Keratinocyte (primary cell): Measurements from ENCODE around the gene FAM13C. TPM values are rescaled to one million over a fixed set of nuclear protein-coding genes. Genes with fewer than 3 reads are reported as not detected.
A peak's percentile ranks its signal among the peaks of the same experiment; 100 is the strongest.

Experiments used
- DNase-seq: peaks from one replicate; pipeline ENCODE4 v3.0.0-alpha.2; 2011; ENCODE audit warnings: low read depth, missing footprints, low spot score
- FAIRE-seq: peaks from 2 replicates; lab custom pipeline; 2011; peaks lifted over from hg19 to GRCh38; lab: Jason Lieb, UNC
- H2AFZ ChIP-seq: 2 replicates; pipeline ENCODE4 v1.6.0; 2012; ENCODE audit warnings: low read length, control low read depth, inconsistent platforms; ENCODE audit not compliant: control insufficient read depth
- H3K27ac ChIP-seq: 2 replicates; pipeline ENCODE4 v1.5.1; 2011; ENCODE audit warnings: low read length; ENCODE audit not compliant: control insufficient read depth, insufficient read depth
- H3K27me3 ChIP-seq: 3 replicates; pipeline ENCODE4 v1.6.0; 2011; ENCODE audit warnings: low read length; ENCODE audit not compliant: control insufficient read depth, insufficient read depth; ENCODE audit errors: extremely low read depth
- H3K36me3 ChIP-seq, 2 experiments: 2 replicates in 1 of 2; 3 replicates in 1 of 2; pipeline ENCODE4 v1.5.1; 2011; ENCODE audit warnings: low read length in 2 of 2, mild to moderate bottlenecking in 1 of 2; ENCODE audit not compliant: control insufficient read depth in 2 of 2, insufficient read depth in 2 of 2; ENCODE audit errors: extremely low read depth in 1 of 2
- H3K4me1 ChIP-seq: 3 replicates; pipeline ENCODE4 v1.5.1; 2011; ENCODE audit warnings: low read length; ENCODE audit not compliant: control insufficient read depth, insufficient read depth; ENCODE audit errors: extremely low read depth
- H3K4me2 ChIP-seq: 3 replicates; pipeline ENCODE4 v1.6.0; 2011; ENCODE audit warnings: low read depth, low read length; ENCODE audit not compliant: control insufficient read depth, insufficient read depth; ENCODE audit errors: extremely low read depth
- H3K4me3 ChIP-seq, 3 experiments: fragments of 200-600 bp in 1 of 3; sonication (generic) in 1 of 3; 2 replicates in 2 of 3; 3 replicates in 1 of 3; pipeline ENCODE4 v1.5.1; 2011 to 2016; ENCODE audit warnings: low read length in 3 of 3, mild to moderate bottlenecking in 3 of 3, control low read depth in 2 of 3, inconsistent platforms in 1 of 3, low read depth in 1 of 3, mixed read lengths in 1 of 3, mixed run types in 1 of 3, moderate library complexity in 1 of 3; ENCODE audit not compliant: control insufficient read depth in 2 of 3, insufficient read depth in 2 of 3; ENCODE audit errors: extremely low read depth in 1 of 3
- H3K79me2 ChIP-seq: 2 replicates; pipeline ENCODE4 v1.6.0; 2012; ENCODE audit warnings: low read length; ENCODE audit not compliant: control insufficient read depth, insufficient read depth
- H3K9ac ChIP-seq: 3 replicates; pipeline ENCODE4 v1.6.0; 2011; ENCODE audit warnings: low read length; ENCODE audit not compliant: control insufficient read depth, insufficient read depth; ENCODE audit errors: extremely low read depth
- H3K9me1 ChIP-seq: 3 replicates; pipeline ENCODE4 v1.6.0; 2011; ENCODE audit warnings: low read length; ENCODE audit not compliant: control insufficient read depth, insufficient read depth; ENCODE audit errors: extremely low read depth
- H3K9me3 ChIP-seq: 2 replicates; pipeline ENCODE4 v1.5.1; 2012; ENCODE audit warnings: low read depth, low read length; ENCODE audit not compliant: control insufficient read depth
- H4K20me1 ChIP-seq: 3 replicates; pipeline ENCODE4 v1.6.0; 2011; ENCODE audit warnings: low read length; ENCODE audit not compliant: control insufficient read depth, insufficient read depth; ENCODE audit errors: extremely low read depth
- EZH2 ChIP-seq: IDR thresholded peaks from one replicate; pipeline ENCODE4 v1.6.1; 2012; ENCODE audit warnings: inconsistent platforms, mild to moderate bottlenecking, low read length, moderate library complexity
- dilution Hi-C: fragments of 300-500 bp; cut with MboI; formaldehyde crosslinking; loops from one replicate; pipeline ENCODE4 v1.7.0; 2020; ENCODE audit warnings: low sequenced_read_pairs; ENCODE audit not compliant: extremely low pct_ligation_motif_present
- polyA plus RNA-seq, 5 experiments: library from polyadenylated mRNA; depleted of rRNA in 3 of 5; stranded (reverse) in 3 of 5; stranded (forward) in 1 of 5; unstranded in 1 of 5; fragments of >200 nt; gene quantifications; 1 replicate in 1 of 5; 2 replicates in 3 of 5; 3 replicates in 1 of 5; pipeline versions ENCODE4 v1.2.1 to v1.2.3, GENCODE V29; 2011 to 2012; ENCODE audit warnings: missing spikeins in 2 of 5, low read depth in 1 of 5, low replicate concordance in 1 of 5
- TF ChIP-seq, protein P1 (sequence below), 3 experiments: IDR thresholded peaks in 1 of 3; conservative IDR thresholded peaks in 1 of 3; optimal IDR thresholded peaks in 1 of 3; 2 replicates in 2 of 3; 3 replicates in 1 of 3; pipeline versions ENCODE3 to v1.5.1; 2011; ENCODE audit warnings: low read length in 3 of 3, mild to moderate bottlenecking in 3 of 3, moderate library complexity in 2 of 3, control low read depth in 1 of 3, inconsistent platforms in 1 of 3; ENCODE audit not compliant: insufficient read depth in 2 of 3; ENCODE audit errors: extremely low read depth in 1 of 3

Gene FAM13C
- polyA plus RNA-seq, 1 donor (not counting 4 experiments of a cell fraction or from before 2014, with no cell fraction given) = 0.58 TPM

GRCh38 chr10:59234816-59235429 lies 127.4 kb downstream of the FAM13C start:
- Histone ChIP-seq H2AFZ (peak overlapping the region; percentile 61), H3K4me1 (no peaks in the 10 kb centered on the region), H3K9ac (no peak overlapping the region), H3K27ac (no peak overlapping the region), H3K4me2 (no peak overlapping the region), H3K27me3 (no peaks in the 10 kb centered on the region), H3K79me2 (no peaks in the 10 kb centered on the region), H3K9me3 (no peaks in the 10 kb centered on the region), H3K36me3 (no peaks in the 10 kb centered on the region), H4K20me1 (no peaks in the 10 kb centered on the region), H3K4me3 (no peak overlapping the region), H3K9me1 (no peaks in the 10 kb centered on the region)
- DNase-seq (no peak), FAIRE-seq (peak; percentile 48)
- dilution Hi-C loops = loop anchor here (25.0 kb wide), 1 partner anchor 377 kb away; no protein-coding TSS in a partner anchor
- TF ChIP-seq, protein P1, sequence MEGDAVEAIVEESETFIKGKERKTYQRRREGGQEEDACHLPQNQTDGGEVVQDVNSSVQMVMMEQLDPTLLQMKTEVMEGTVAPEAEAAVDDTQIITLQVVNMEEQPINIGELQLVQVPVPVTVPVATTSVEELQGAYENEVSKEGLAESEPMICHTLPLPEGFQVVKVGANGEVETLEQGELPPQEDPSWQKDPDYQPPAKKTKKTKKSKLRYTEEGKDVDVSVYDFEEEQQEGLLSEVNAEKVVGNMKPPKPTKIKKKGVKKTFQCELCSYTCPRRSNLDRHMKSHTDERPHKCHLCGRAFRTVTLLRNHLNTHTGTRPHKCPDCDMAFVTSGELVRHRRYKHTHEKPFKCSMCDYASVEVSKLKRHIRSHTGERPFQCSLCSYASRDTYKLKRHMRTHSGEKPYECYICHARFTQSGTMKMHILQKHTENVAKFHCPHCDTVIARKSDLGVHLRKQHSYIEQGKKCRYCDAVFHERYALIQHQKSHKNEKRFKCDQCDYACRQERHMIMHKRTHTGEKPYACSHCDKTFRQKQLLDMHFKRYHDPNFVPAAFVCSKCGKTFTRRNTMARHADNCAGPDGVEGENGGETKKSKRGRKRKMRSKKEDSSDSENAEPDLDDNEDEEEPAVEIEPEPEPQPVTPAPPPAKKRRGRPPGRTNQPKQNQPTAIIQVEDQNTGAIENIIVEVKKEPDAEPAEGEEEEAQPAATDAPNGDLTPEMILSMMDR (optimal IDR thresholded peaks at IDR 0.05 in 1 of 3, IDR thresholded peaks at IDR 0.05 in 1 of 3, conservative IDR thresholded peaks at IDR 0.05 in 1 of 3; ENCODE audit: extremely low read depth in 1 of 3, insufficient read depth in 2 of 3, low read length in 3 of 3) = peak in 2 of 3 experiments; percentile 58 to 63
- TF ChIP-seq EZH2 = no peak

- dilution Hi-C loops = loop anchor here (25.0 kb wide), 1 partner anchor 378 kb away; no protein-coding TSS in a partner anchor
- FAIRE-seq = no peak
- no peaks in the 10 kb centered on the region for H3K79me2 ChIP-seq
Measured at GRCh38 chr10:59234194-59234593, 128.2 kb downstream of the FAM13C start.

More at GRCh38 chr10:59234194-59234593, 128.2 kb downstream of the FAM13C start:
- no peak overlapping the region for H2AFZ ChIP-seq
- TF ChIP-seq, protein P1 (optimal IDR thresholded peaks at IDR 0.05 in 1 of 3, IDR thresholded peaks at IDR 0.05 in 1 of 3, conservative IDR thresholded peaks at IDR 0.05 in 1 of 3; ENCODE audit: extremely low read depth in 1 of 3, insufficient read depth in 2 of 3, low read length in 3 of 3) = no peak
- no peak for TF ChIP-seq EZH2
- H3K9ac ChIP-seq = no peak overlapping the region
- no peaks in the 10 kb centered on the region for H3K9me1 ChIP-seq
- H3K9me3 ChIP-seq = no peaks in the 10 kb centered on the region
- H3K4me1 ChIP-seq = no peaks in the 10 kb centered on the region
- no peak for DNase-seq
- H3K36me3 ChIP-seq = no peaks in the 10 kb centered on the region
- no peaks in the 10 kb centered on the region for H3K27me3 ChIP-seq
- H3K4me2 ChIP-seq = no peak overlapping the region
- H3K4me3 ChIP-seq = no peak overlapping the region
- H3K27ac ChIP-seq = no peak overlapping the region
- no peaks in the 10 kb centered on the region for H4K20me1 ChIP-seq
